Mammary epithelial cell (primary cell): Measurements from ENCODE around the gene CAMSAP3.

Experiments used
- EZH2 ChIP-seq: IDR thresholded peaks from 2 replicates; pipeline ENCODE4 v1.6.1; 2012; ENCODE audit warnings: low read length, inconsistent platforms, borderline replicate concordance
- TF ChIP-seq, protein P1 (sequence below), 2 donors: IDR thresholded peaks in 1 of 2; conservative IDR thresholded peaks in 1 of 2; 2 replicates each; pipeline ENCODE4 v1.5.1; 2011 to 2012; ENCODE audit warnings: inconsistent platforms in 2 of 2, low read length in 2 of 2, mild to moderate bottlenecking in 2 of 2, control low read depth in 1 of 2, low read depth in 1 of 2; ENCODE audit not compliant: insufficient read depth in 1 of 2; ENCODE audit errors: extremely low read depth in 1 of 2

GRCh38 chr19:7602935-7603497 is 7.4 kb downstream of the CAMSAP3 start:
- TF ChIP-seq, protein P1, sequence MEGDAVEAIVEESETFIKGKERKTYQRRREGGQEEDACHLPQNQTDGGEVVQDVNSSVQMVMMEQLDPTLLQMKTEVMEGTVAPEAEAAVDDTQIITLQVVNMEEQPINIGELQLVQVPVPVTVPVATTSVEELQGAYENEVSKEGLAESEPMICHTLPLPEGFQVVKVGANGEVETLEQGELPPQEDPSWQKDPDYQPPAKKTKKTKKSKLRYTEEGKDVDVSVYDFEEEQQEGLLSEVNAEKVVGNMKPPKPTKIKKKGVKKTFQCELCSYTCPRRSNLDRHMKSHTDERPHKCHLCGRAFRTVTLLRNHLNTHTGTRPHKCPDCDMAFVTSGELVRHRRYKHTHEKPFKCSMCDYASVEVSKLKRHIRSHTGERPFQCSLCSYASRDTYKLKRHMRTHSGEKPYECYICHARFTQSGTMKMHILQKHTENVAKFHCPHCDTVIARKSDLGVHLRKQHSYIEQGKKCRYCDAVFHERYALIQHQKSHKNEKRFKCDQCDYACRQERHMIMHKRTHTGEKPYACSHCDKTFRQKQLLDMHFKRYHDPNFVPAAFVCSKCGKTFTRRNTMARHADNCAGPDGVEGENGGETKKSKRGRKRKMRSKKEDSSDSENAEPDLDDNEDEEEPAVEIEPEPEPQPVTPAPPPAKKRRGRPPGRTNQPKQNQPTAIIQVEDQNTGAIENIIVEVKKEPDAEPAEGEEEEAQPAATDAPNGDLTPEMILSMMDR (conservative IDR thresholded peaks at IDR 0.05 in 1 of 2, IDR thresholded peaks at IDR 0.05 in 1 of 2; ENCODE audit: extremely low read depth in 1 of 2, insufficient read depth in 1 of 2, low read depth in 1 of 2, low read length in 2 of 2) = no peak
- TF ChIP-seq EZH2 = no peak
